Glomerular visceral epithelial cell (primary cell): ENCODE results near the gene NAALADL2.
"Not testable (repeated sequence)": the region's sequence is repeated elsewhere in the genome, so short reads cannot be mapped to it uniquely, and the experiment has no call there.

Source experiments
- DNase-seq: peaks from one replicate; pipeline ENCODE4 v3.0.0-alpha.2; 2016; ENCODE audit errors: extremely low spot score

NAALADL2 gene

GRCh38 chr3:175070946-175071345 lies 211.8 kb downstream of the NAALADL2 start:
- no peak for DNase-seq

- no peak for DNase-seq
These were observed 214.2 kb downstream of the NAALADL2 start for GRCh38 chr3:175073219-175073905.

GRCh38 chr3:175075269-175075668 lies 216.1 kb downstream of the NAALADL2 start:
- DNase-seq = no peak

GRCh38 chr3:175077216-175077615 lies 218.1 kb downstream of the NAALADL2 start:
- DNase-seq = no peak

GRCh38 chr3:175082631-175083030 lies 223.5 kb downstream of the NAALADL2 start:
- no peak for DNase-seq

GRCh38 chr3:175087128-175087527 lies 228.0 kb downstream of the NAALADL2 start:
- not testable (repeated sequence) for DNase-seq

- DNase-seq = no peak
These were observed 229.7 kb downstream of the NAALADL2 start for GRCh38 chr3:175088766-175089380.

GRCh38 chr3:175091426-175092114 lies 232.4 kb downstream of the NAALADL2 start:
- no peak for DNase-seq

GRCh38 chr3:175093748-175094147 lies 234.6 kb downstream of the NAALADL2 start:
- DNase-seq = no peak

GRCh38 chr3:175094344-175094743 lies 235.2 kb downstream of the NAALADL2 start:
- DNase-seq = no peak

GRCh38 chr3:175098644-175099043 lies 239.5 kb downstream of the NAALADL2 start:
- no peak for DNase-seq

- no peak for DNase-seq
These were observed 243.0 kb downstream of the NAALADL2 start for GRCh38 chr3:175102161-175102560.

GRCh38 chr3:175103298-175103697 lies 244.2 kb downstream of the NAALADL2 start:
- DNase-seq = no peak

GRCh38 chr3:175105066-175105465 lies 245.9 kb downstream of the NAALADL2 start:
- DNase-seq = no peak

GRCh38 chr3:175107231-175107630 lies 248.1 kb downstream of the NAALADL2 start:
- DNase-seq = no peak

- DNase-seq = no peak
These were observed 248.9 kb downstream of the NAALADL2 start for GRCh38 chr3:175107995-175108394.

GRCh38 chr3:175108613-175109151 lies 249.5 kb downstream of the NAALADL2 start:
- DNase-seq = no peak

- DNase-seq = no peak
These were observed 251.9 kb downstream of the NAALADL2 start for GRCh38 chr3:175111036-175111435.

- no peak for DNase-seq
These were observed 259.3 kb downstream of the NAALADL2 start for GRCh38 chr3:175118382-175118941.

- DNase-seq = no peak
These were observed 262.1 kb downstream of the NAALADL2 start for GRCh38 chr3:175121225-175121624.

- DNase-seq = no peak
These were observed 268.0 kb downstream of the NAALADL2 start for GRCh38 chr3:175127075-175127662.

GRCh38 chr3:175129126-175129525 lies 270.0 kb downstream of the NAALADL2 start:
- peak; percentile 4 for DNase-seq
